Aorta (tissue), 5 donors: ENCODE results near the gene ETFB. TPM values are rescaled to one million over a fixed set of nuclear protein-coding genes. Genes with fewer than 3 reads are reported as not detected.
A peak's percentile ranks its signal among the peaks of the same experiment; 100 is the strongest.

ENCODE experiments used
- ATAC-seq: fragments of 200-7000 bp; cut with Tn5 transposase; one replicate; pipeline ENCODE4 v1.9.1; 2022; ENCODE audit warnings: moderate library complexity; ENCODE audit not compliant: low FRiP score
- DNase-seq, 2 donors: peaks; one replicate each; pipeline ENCODE4 v3.0.0-alpha.2; 2020
- H3K27ac ChIP-seq, 2 donors: one replicate each; pipeline ENCODE4 v1.5.1; 2013; ENCODE audit warnings: low read length in 2 of 2, mild to moderate bottlenecking in 2 of 2, moderate library complexity in 2 of 2, control low read depth in 1 of 2, inconsistent platforms in 1 of 2, low read depth in 1 of 2
- H3K27me3 ChIP-seq, 2 donors: one replicate each; pipeline ENCODE4 v1.6.1; 2013; ENCODE audit warnings: control low read depth in 1 of 2, low read length in 1 of 2, mild to moderate bottlenecking in 1 of 2, moderate library complexity in 1 of 2; ENCODE audit not compliant: insufficient read depth in 2 of 2, control insufficient read depth in 1 of 2
- H3K36me3 ChIP-seq, 2 donors: one replicate each; pipeline ENCODE4 v1.6.1; 2013; ENCODE audit warnings: control low read depth in 1 of 2, low read length in 1 of 2, mild to moderate bottlenecking in 1 of 2; ENCODE audit not compliant: insufficient read depth in 2 of 2, control insufficient read depth in 1 of 2
- H3K4me1 ChIP-seq, 2 donors: one replicate each; pipeline ENCODE4 v1.6.1; 2013; ENCODE audit warnings: low read length in 2 of 2, control low read depth in 1 of 2, mild to moderate bottlenecking in 1 of 2, moderate library complexity in 1 of 2; ENCODE audit not compliant: insufficient read depth in 2 of 2, control insufficient read depth in 1 of 2
- H3K4me3 ChIP-seq, 2 donors: one replicate each; pipeline ENCODE4 v1.5.1; 2013; ENCODE audit warnings: low read length in 2 of 2, control low read depth in 1 of 2, mild to moderate bottlenecking in 1 of 2
- H3K9me3 ChIP-seq: one replicate; pipeline ENCODE4 v1.6.1; 2013; ENCODE audit warnings: mild to moderate bottlenecking, low read length; ENCODE audit not compliant: control insufficient read depth
- WGBS, 2 donors: extraction: QIAGEN DNeasy Blood & Tissue Kit; methylation state at CpG; one replicate each; pipeline ENCODE4 v1.1.7; 2013; 5-methylcytosine and 5-hydroxymethylcytosine counted together
- intact Hi-C, 2 donors: fragments of 100-400 bp; cut with DNase I; formaldehyde crosslinking; loops; one replicate each; pipeline versions ENCODE4 v1.14.2 to v1.15.0; 2022
- polyA plus RNA-seq, 2 donors: library from polyadenylated mRNA; stranded (reverse); fragments of 200-250 nt; gene quantifications; one replicate each; pipeline ENCODE4 v1.2.3, GENCODE V29; 2013
- total RNA-seq, 2 donors: library from RNA; stranded (reverse); fragmentation: NEBNext Ultra II Directional; extraction: Animal tissue kit (Norgen Biotek cat#: 25700); gene quantifications; one replicate each; pipeline ENCODE4 v1.2.1, GENCODE V29; 2021
- donor health status: healthy with polysubstance abuse.
- donor health status: Bipolar disorder and iron deficiency.
- donor health status: DM: no; HTN: no; CAD: no.
- donor health status: DM: no; HTN: no; CAD: no.
- donor health status: DM: yes; HTN: yes; CAD: no.

Gene ETFB
- total and polyA plus RNA-seq, 4 donors: 41.5 to 110 (median 73.4) TPM

DNA sequence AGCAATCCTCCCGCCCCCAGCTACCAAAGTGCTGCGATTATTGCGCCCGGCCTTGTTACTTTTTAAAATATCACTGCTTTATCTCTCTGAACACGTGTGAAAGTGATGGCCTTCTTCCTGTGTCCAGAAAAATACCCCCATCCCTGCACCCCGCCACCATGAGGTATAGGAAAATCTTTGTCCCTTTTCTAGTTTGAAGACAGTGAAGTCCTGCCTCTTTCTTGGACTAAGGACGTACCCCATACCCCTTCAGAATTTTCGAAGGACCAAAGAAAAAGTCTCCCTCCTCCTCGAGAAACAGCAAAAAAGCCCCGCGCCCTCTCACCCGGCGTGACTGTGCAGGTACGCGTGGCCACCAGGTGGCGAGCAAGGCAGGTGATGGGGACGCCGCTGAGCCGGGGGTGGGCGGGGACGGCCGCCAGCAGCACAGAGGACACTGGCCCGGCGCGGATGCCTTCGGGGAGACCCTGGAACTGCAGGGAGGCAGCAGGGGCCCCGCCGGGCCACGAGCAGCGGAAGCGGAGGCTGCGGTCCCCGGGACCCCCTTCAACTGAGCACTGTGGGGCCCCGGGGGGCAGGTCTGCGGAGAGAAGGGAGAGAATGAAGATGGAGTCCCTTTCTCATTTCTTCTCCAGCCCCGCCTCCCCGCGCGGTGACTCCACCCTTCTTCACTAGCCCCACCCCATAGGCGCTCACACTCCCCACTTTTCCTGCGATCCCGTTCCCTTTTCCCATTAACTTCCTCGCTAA is 27.4 kb downstream of the ETFB start:
- H3K36me3 ChIP-seq: no peaks in the 10 kb centered on the region
- no peaks in the 10 kb centered on the region for H3K4me1 ChIP-seq
- ATAC-seq: peak; percentile 87
- peak overlapping the region; percentile 7 to 16 for H3K4me3 ChIP-seq
- H3K27ac ChIP-seq: peak overlapping the region in 1 of 2 donors; percentile 8
- peak; percentile 89 to 96 for DNase-seq
- H3K27me3 ChIP-seq: no peaks in the 10 kb centered on the region
- intact Hi-C loops: loop anchor here (1.0 to 10.0 kb wide), 6 partner anchors 29 to 346 kb away; partner anchors contain the start of genes C19orf84 (in 2 of the 2) and ZNF175 (in 1 of the 2)
- WGBS, 2 donors: 5% methylated on average over 43 of the region's 43 CpGs
- no peaks in the 10 kb centered on the region for H3K9me3 ChIP-seq

DNA sequence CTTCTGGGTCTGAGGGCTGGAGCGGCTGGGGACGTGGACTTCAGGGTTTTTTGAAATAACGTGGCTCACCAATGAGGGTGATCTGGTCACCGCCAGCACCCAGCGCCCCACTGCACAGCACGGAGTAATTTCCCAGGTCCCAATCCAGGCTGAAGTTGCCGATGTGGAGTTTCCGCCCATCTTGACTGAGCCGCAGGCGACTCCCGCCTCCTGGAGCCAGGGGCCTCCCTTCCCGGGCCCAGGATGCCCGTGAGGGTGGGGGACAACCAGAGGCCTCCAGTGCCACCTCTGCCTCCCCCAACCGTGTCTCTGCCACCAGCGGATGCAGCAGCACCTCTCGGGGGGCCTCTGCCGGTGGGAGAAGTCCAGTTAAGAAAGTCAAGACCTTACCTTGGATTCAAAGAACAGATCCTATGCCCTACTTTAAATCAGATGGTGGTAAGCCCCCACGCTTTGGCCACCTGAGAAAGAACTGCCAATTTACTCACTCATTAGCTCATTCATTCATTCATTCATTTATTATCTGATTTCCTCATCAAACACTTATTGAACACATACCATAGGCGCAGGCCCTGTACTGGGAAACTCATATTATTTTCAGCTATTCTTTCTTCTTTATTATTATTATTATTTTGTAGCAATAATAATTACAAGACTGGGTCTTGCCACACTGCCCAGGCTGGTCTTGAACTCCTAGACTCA is 28.2 kb downstream of the ETFB start:
- H3K27ac ChIP-seq: no peak overlapping the region

DNA sequence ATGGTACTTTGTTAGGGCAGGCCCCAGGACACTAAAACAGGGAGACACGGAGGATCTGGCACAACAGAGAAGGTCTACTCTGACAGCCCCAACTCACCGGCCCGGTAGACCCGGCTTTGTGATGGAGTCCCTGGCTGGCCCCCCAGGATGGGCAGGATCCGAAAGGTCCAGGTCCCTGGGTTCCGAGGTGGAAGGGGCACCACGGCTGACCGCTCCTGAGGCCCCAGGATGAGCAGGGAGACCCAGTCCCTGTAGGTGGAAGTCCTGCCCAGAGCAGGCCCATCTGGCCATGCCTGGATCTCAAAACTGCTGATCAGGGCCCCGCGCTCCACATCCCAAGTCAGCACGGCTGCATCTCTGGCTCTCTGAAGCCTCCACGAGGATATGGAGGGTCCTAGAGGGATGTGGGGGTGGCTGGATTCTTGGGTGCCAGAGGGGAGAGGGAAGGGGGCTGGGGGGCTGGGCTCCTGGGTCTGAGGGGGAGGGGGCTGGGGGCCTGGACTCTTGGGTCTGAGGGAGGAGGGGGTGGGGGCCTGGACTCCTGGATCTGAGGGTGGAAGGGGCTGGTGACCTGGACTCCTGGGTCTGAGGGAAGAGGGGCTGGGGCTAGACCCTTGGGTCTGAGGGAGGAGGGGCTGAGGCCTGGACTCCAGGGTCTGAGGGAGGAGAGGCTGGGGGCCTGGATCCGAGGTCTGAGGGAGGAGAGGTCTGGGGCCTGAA is 28.9 kb downstream of the ETFB start:
- no peaks in the 10 kb centered on the region for H3K36me3 ChIP-seq
- DNase-seq (no peak), ATAC-seq (no peak)
- no peaks in the 10 kb centered on the region for H3K27me3 ChIP-seq
- no peak overlapping the region for H3K4me3 ChIP-seq
- 92 to 94% methylated on average over 13 of the region's 13 CpGs for WGBS, 2 donors
- intact Hi-C loops: loop anchor here (5.0 to 10.0 kb wide), 4 partner anchors 55 to 348 kb away; partner anchors contain the start of genes C19orf84 (in 2 of the 2) and ZNF175 (in 1 of the 2)
- H3K4me1 ChIP-seq: no peaks in the 10 kb centered on the region
- H3K9me3 ChIP-seq: no peaks in the 10 kb centered on the region
- no peak overlapping the region for H3K27ac ChIP-seq

More for the DNA sequence above, 28.2 kb downstream of the ETFB start:
- Histone ChIP-seq H3K9me3 (no peaks in the 10 kb centered on the region), H3K4me3 (no peak overlapping the region), H3K27me3 (no peaks in the 10 kb centered on the region), H3K36me3 (no peaks in the 10 kb centered on the region), H3K4me1 (no peaks in the 10 kb centered on the region)
- WGBS, 2 donors: 84 to 85% methylated on average over 19 of the region's 19 CpGs
- ATAC-seq (no peak), DNase-seq (no peak)
- intact Hi-C loops: loop anchor here (2.0 to 10.0 kb wide), 5 partner anchors 54 to 347 kb away; partner anchors contain the start of genes C19orf84 (in 2 of the 2) and ZNF175 (in 1 of the 2)

DNA sequence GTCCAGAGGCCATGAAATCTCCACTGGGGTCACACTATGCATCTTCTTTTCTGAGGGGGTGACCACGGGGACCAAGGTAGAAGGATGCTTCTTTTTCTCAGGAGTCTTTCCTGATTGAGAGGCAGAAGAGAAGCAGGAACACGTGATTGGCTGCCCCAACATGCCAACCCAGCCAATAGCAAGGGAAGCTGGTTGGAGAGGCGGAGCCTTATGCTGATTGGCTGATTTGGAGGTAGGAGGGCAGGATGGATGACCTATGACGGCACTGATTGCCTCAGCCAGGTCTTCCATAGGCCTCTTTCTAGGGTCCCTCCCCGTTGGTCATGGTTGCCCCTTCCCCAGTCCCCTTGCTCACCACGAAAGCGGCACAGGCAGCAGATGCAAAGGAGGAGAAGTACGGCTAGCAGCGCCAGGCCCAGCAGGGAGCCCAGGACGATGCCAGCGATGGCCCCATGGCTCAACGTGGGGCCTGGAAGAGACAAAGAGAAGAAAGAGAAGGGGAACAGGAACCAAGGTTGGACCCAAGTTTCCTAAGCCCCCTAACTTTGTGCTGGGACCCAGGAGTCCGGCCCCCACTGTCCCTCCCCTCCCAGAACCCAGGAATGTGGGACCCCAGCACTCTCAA is 32.2 kb downstream of the ETFB start:
- no peak overlapping the region for H3K4me3 ChIP-seq
- DNase-seq (peak in 1 of 2 donors; percentile 48), ATAC-seq (no peak)
- H3K36me3 ChIP-seq: no peaks in the 10 kb centered on the region
- intact Hi-C loops: loop anchor here in 1 of 2 donors (10.0 kb wide), 2 partner anchors 241 to 351 kb away; partner anchors contain the start of gene ZNF175
- WGBS, 2 donors: 90 to 91% methylated on average over 13 of the region's 13 CpGs
- H3K4me1 ChIP-seq: no peaks in the 10 kb centered on the region
- H3K27ac ChIP-seq: no peak overlapping the region
- H3K27me3 ChIP-seq: no peaks in the 10 kb centered on the region
- peaks cover 4% of the 10 kb centered on the region for H3K9me3 ChIP-seq

DNA sequence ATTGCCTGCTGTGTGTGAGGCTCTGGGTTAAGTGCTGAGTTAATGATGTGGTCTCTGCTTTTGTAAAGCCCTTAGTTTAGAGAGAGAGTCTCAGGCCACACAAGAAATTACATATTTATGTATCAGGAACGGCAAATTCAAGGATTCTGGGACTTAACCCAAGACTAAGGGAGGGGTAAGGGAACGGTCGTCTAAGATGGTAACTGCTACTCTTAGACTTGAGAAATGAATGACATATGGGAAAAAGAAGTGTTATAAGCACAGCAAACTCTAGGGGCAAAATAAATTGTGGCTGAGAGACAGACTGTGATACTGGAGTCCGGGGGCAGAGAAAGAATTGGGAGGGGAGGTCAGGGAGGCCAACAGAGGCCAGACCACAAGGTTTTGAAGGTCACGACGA is 34.5 kb downstream of the ETFB start:
- ATAC-seq (no peak), DNase-seq (no peak)
- no peaks in the 10 kb centered on the region for H3K27me3 ChIP-seq
- WGBS, 2 donors: 72 to 85% methylated on average over 6 of the region's 6 CpGs
- H3K36me3 ChIP-seq: no peaks in the 10 kb centered on the region
- H3K4me1 ChIP-seq: no peaks in the 10 kb centered on the region
- H3K27ac ChIP-seq: no peak overlapping the region
- intact Hi-C loops: loop anchor here in 1 of 2 donors (10.0 kb wide), 2 partner anchors 243 to 353 kb away; partner anchors contain the start of gene ZNF175
- H3K9me3 ChIP-seq: peaks cover 4% of the 10 kb centered on the region
- H3K4me3 ChIP-seq: no peak overlapping the region

DNA sequence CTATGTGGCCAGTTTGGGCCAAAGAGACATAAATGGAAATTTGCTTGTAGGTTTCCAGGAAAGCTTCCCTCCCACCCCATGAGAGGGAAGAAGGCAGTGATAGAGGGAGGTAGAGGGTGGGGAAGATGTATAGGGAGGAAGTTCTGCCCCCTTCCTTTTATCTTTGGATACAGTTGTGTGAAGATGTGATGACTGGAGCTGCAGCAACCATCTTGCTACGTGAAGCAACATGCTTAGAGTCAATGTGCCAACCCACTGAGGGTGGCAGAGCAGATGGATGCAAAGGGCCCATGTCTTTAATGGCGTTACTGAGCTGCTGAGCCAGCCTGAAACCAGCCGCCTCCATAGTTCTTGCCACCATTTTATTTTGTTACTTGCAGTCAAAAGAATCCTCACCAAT is 35.0 kb downstream of the ETFB start:
- Histone ChIP-seq H3K36me3 (no peaks in the 10 kb centered on the region), H3K4me3 (no peak overlapping the region), H3K27me3 (no peaks in the 10 kb centered on the region), H3K4me1 (no peaks in the 10 kb centered on the region), H3K27ac (no peak overlapping the region), H3K9me3 (peaks cover 4% of the 10 kb centered on the region)
- 79 to 80% methylated on average over 3 of the region's 3 CpGs for WGBS, 2 donors
- no peak for ATAC-seq
- DNase-seq: peak in 1 of 2 donors; percentile 14
- intact Hi-C loops: loop anchor here in 1 of 2 donors (10.0 kb wide), 2 partner anchors 244 to 354 kb away; partner anchors contain the start of gene ZNF175

DNA sequence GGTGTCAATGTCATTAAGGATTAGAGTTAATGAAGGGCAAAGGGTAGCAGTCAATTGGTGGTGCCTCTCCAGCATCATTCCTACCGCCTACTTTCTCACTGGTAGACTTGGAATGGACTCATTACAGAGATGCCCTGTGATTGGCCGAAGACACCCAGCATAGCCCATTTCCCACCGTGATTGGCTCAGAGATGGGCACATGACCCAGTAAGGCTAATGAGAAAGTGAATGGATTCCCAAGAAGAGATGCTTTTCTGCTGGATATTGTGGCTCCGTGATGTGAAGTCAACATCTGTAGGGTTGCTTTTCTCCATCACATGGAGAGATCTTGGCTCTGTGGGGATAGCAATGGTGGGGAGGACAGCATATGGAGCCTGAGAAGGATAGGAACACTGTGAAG is 35.8 kb downstream of the ETFB start:
- 96% methylated on average over 4 of the region's 4 CpGs for WGBS, 2 donors
- no peak overlapping the region for H3K4me3 ChIP-seq
- ATAC-seq: no peak
- H3K27me3 ChIP-seq: no peaks in the 10 kb centered on the region
- DNase-seq: no peak
- H3K9me3 ChIP-seq: peaks cover 4% of the 10 kb centered on the region
- no peaks in the 10 kb centered on the region for H3K36me3 ChIP-seq
- intact Hi-C loops: loop anchor here in 1 of 2 donors (10.0 kb wide), 2 partner anchors 244 to 354 kb away; partner anchors contain the start of gene ZNF175
- no peak overlapping the region for H3K27ac ChIP-seq
- H3K4me1 ChIP-seq: no peaks in the 10 kb centered on the region

DNA sequence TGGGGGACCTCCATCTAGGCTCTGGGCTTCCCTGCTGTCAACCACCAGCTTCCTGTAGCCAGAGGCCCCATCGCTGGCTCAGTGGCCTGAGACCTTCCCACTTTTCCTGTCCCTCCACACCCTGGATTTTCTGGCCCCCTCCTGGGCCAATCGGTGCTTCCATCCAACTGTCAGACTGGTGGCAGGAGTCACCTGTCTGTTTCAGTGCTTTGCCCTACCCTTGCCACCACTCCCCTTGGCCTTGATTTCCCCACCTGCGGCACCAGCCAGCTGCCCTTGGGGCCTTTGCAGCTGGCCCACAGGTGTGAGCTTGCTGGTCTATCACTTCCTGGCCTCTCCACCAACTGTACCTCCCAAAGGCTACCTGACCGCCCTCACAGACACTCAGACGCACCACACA is 36.8 kb downstream of the ETFB start:
- WGBS, 2 donors: 89 to 94% methylated on average over 5 of the region's 5 CpGs
- Histone ChIP-seq H3K4me1 (no peaks in the 10 kb centered on the region), H3K27me3 (no peaks in the 10 kb centered on the region), H3K27ac (no peak overlapping the region), H3K9me3 (peaks cover 4% of the 10 kb centered on the region), H3K36me3 (no peaks in the 10 kb centered on the region), H3K4me3 (no peak overlapping the region)
- no peak for ATAC-seq
- DNase-seq: peak in 1 of 2 donors; percentile 61
- intact Hi-C loops: no loop called here
